Right lobe of liver (tissue), 4 donors: ENCODE results near the gene NEK9.

ENCODE experiments used
- POLR2A ChIP-seq: fragments of 450-650 bp; IDR thresholded peaks from one replicate; pipeline ENCODE4 v1.6.1; 2017; ENCODE audit warnings: antibody characterized with exemption, mild to moderate bottlenecking
- TF ChIP-seq, protein P1 (sequence below), 4 donors: fragments of 200-600 bp in 3 of 4; fragments of 450-650 bp in 1 of 4; IDR thresholded peaks; one replicate each; pipeline versions ENCODE4 v1.5.1 to v1.8.0; 2016 to 2022; ENCODE audit warnings: antibody characterized with exemption in 4 of 4, mild to moderate bottlenecking in 2 of 4
- donor health status: DM: no; HTN: no; CAD: no.
- donor health status: DM: no; HTN: no; CAD: no.
- donor health status: DM: no; HTN: yes; CAD: no.

DNA sequence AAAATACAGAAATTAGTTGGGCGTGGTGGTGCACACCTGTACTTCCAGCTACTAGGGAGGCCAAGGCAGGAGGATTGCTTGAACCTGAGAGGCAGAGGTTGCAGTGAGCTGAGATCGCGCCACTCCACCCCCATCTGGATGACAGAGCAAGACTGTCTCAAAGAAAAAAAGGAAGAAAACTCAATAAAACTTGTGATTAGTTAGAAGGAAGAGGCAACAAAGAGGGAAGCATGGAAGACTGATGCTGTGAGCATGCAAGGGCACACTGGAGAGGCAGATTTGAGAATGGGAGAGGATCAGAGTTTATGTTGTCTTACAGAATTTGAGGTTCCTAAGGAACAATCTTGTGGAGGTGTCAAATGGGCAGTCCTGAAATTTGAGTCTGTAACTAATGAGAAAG lies 60.2 kb downstream of the NEK9 start:
- TF ChIP-seq POLR2A = no peak
- TF ChIP-seq, protein P1, sequence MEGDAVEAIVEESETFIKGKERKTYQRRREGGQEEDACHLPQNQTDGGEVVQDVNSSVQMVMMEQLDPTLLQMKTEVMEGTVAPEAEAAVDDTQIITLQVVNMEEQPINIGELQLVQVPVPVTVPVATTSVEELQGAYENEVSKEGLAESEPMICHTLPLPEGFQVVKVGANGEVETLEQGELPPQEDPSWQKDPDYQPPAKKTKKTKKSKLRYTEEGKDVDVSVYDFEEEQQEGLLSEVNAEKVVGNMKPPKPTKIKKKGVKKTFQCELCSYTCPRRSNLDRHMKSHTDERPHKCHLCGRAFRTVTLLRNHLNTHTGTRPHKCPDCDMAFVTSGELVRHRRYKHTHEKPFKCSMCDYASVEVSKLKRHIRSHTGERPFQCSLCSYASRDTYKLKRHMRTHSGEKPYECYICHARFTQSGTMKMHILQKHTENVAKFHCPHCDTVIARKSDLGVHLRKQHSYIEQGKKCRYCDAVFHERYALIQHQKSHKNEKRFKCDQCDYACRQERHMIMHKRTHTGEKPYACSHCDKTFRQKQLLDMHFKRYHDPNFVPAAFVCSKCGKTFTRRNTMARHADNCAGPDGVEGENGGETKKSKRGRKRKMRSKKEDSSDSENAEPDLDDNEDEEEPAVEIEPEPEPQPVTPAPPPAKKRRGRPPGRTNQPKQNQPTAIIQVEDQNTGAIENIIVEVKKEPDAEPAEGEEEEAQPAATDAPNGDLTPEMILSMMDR (IDR thresholded peaks at IDR 0.05) = no peak
